GM13976 (cell line): ENCODE measurements around the gene MED23.

Source experiments
- DNase-seq: peaks from one replicate; pipeline ENCODE4 v3.0.0; 2012; ENCODE audit warnings: low spot score
- CTCF ChIP-seq: IDR thresholded peaks from 2 replicates; pipeline ENCODE4 v1.5.1; 2012; ENCODE audit warnings: borderline replicate concordance, mild to moderate bottlenecking; ENCODE audit not compliant: insufficient read depth; ENCODE audit errors: extremely low read depth, missing control alignments, control extremely low read depth
- in situ Hi-C: fragments of 300-500 bp; cut with MboI; formaldehyde crosslinking; loops from one replicate; pipeline ENCODE4 v1.12.0; 2022; ENCODE audit warnings: low sequenced_read_pairs, mixed read lengths, inconsistent platforms; ENCODE audit not compliant: unreplicated experiment

The MED23 gene

GRCh38 chr6:131635384-131636340, 7.6 kb upstream of the MED23 start:
- no peak for DNase-seq
- in situ Hi-C loops, result no loop called here
- no peak for TF ChIP-seq CTCF

GRCh38 chr6:131631625-131632289, 3.7 kb upstream of the MED23 start:
- in situ Hi-C loops, result no loop called here
- DNase-seq, result no peak
- no peak for TF ChIP-seq CTCF

- no peak for DNase-seq
- in situ Hi-C loops, result no loop called here
- no peak for TF ChIP-seq CTCF
These were observed 1.6 kb upstream of the MED23 start for GRCh38 chr6:131629651-131630050.

- no peak for TF ChIP-seq CTCF
- in situ Hi-C loops, result no loop called here
These were observed 684 bp upstream of the MED23 start for GRCh38 chr6:131628726-131629125.

GRCh38 chr6:131615275-131615674, 12.8 kb downstream of the MED23 start:
- no peak for DNase-seq
- TF ChIP-seq CTCF, result no peak
- in situ Hi-C loops, result no loop called here

More at GRCh38 chr6:131628726-131629125, 684 bp upstream of the MED23 start:
- DNase-seq, result no peak

- in situ Hi-C loops, result no loop called here
These were observed 14.6 kb downstream of the MED23 start for GRCh38 chr6:131613296-131613925.

More at GRCh38 chr6:131613296-131613925, 14.6 kb downstream of the MED23 start:
- DNase-seq, result no peak
- TF ChIP-seq CTCF, result no peak
